K562 (cell line): ENCODE data around the gene KIAA1210. TPM values are rescaled to one million over a fixed set of nuclear protein-coding genes. Genes with fewer than 3 reads are reported as not detected.

ENCODE experiments used
- ATAC-seq: fragments of 200-7000 bp; cut with Tn5 transposase; 3 replicates; pipeline ENCODE4 v1.9.1; 2020; ENCODE audit warnings: moderate library complexity
- BruUV-seq: library from RNA; stranded (reverse); fragments of 400-500 nt; replicated peaks from 2 replicates; lab custom pipeline; 2021; lab: Mats Ljungman, UMichigan
- CTCF ChIA-PET: fragments of 300-600 bp; formaldehyde crosslinking; extraction: SDS; loops from one replicate; lab custom pipeline; 2021; ENCODE audit warnings: low intra/inter-chr PET ratio; lab: Yijun Ruan, JAX
- POLR2A ChIA-PET: fragments of 300-600, 350-650 bp; sonication (Branson Sonifier 250); formaldehyde crosslinking; extraction: SDS; loops from one replicate; lab custom pipeline; 2021; ENCODE audit warnings: antibody characterized with exemption, inconsistent platforms; lab: Yijun Ruan, JAX
- DNase-seq, 4 experiments: peaks; one replicate each; pipeline versions ENCODE4 v3.0.0 to v3.0.0-alpha.2; 2011 to 2018; ENCODE audit warnings: low spot score in 3 of 4, mixed read lengths in 3 of 4; ENCODE audit errors: extremely low read depth in 1 of 4
- FAIRE-seq: peaks from 2 replicates; lab custom pipeline; 2011; peaks lifted over from hg19 to GRCh38; lab: Jason Lieb, UNC
- H2AFZ ChIP-seq: 2 replicates; pipeline ENCODE4 v1.6.0; 2011; ENCODE audit warnings: low read depth, low read length, control low read depth, inconsistent platforms
- H3K27ac ChIP-seq: fragments of 200-600 bp; 3 replicates; pipeline ENCODE4 v1.8.0; 2011; ENCODE audit warnings: low read depth, mild to moderate bottlenecking, control low read depth, inconsistent platforms, low read length, moderate library complexity, mixed read lengths; ENCODE audit errors: extremely low read depth
- H3K27me3 ChIP-seq, 2 experiments: fragments of 300-600 bp in 1 of 2; 2 replicates in 1 of 2; 3 replicates in 1 of 2; pipeline versions ENCODE4 v1.6.0 to v1.8.0; 2011; ENCODE audit warnings: inconsistent platforms in 2 of 2, low read length in 2 of 2, mild to moderate bottlenecking in 1 of 2, mixed read lengths in 1 of 2, moderate library complexity in 1 of 2; ENCODE audit not compliant: control insufficient read depth in 2 of 2, insufficient read depth in 2 of 2
- H3K36me3 ChIP-seq: fragments of 300-600 bp; 3 replicates; pipeline ENCODE4 v1.8.0; 2011; ENCODE audit warnings: mild to moderate bottlenecking, low read length, inconsistent platforms; ENCODE audit not compliant: control insufficient read depth, insufficient read depth
- H3K4me1 ChIP-seq, 2 experiments: fragments of 200-600 bp in 1 of 2; replicated peaks in 1 of 2; 2 replicates in 1 of 2; 3 replicates in 1 of 2; pipeline versions ENCODE4 v1.5.1 to v1.8.0; 2011; ENCODE audit warnings: inconsistent platforms in 2 of 2, low read length in 2 of 2, mild to moderate bottlenecking in 1 of 2, mixed read lengths in 1 of 2, moderate library complexity in 1 of 2; ENCODE audit not compliant: control insufficient read depth in 2 of 2, insufficient read depth in 2 of 2
- H3K4me2 ChIP-seq: 2 replicates; pipeline ENCODE4 v1.6.1; 2011; ENCODE audit warnings: low read length, control low read depth, inconsistent platforms, mixed read lengths; ENCODE audit not compliant: insufficient read depth
- H3K4me3 ChIP-seq: fragments of 200-600 bp; sonication (generic), shearing (Covaris generic); 2 replicates; pipeline ENCODE4 v1.5.1; 2016; ENCODE audit warnings: control low read depth, inconsistent platforms
- H3K79me2 ChIP-seq: fragments of 200-600 bp; 3 replicates; pipeline ENCODE4 v1.8.0; 2011; ENCODE audit warnings: low read length, inconsistent platforms; ENCODE audit not compliant: control insufficient read depth, insufficient read depth
- H3K9ac ChIP-seq, 2 experiments: 2 replicates each; pipeline versions ENCODE4 v1.6.0 to v1.6.1; 2011; ENCODE audit warnings: low read depth in 2 of 2, low read length in 2 of 2, control low read depth in 1 of 2, inconsistent platforms in 1 of 2, mild to moderate bottlenecking in 1 of 2, mixed read lengths in 1 of 2; ENCODE audit not compliant: insufficient read depth in 1 of 2
- H3K9me1 ChIP-seq: one replicate; pipeline ENCODE4 v1.6.0; 2011; ENCODE audit warnings: inconsistent platforms, mild to moderate bottlenecking, low read length, moderate library complexity; ENCODE audit not compliant: control insufficient read depth, insufficient read depth
- H3K9me3 ChIP-seq: replicated peaks from 2 replicates; pipeline ENCODE4 v1.5.1; 2011; ENCODE audit warnings: low read depth, low read length, inconsistent platforms; ENCODE audit not compliant: control insufficient read depth, insufficient read depth
- H4K20me1 ChIP-seq: replicated peaks from 2 replicates; pipeline ENCODE4 v1.6.1; 2011; ENCODE audit warnings: low read length, inconsistent platforms, mixed read lengths; ENCODE audit not compliant: control insufficient read depth, insufficient read depth
- DNMT1 ChIP-seq: fragments of 450-650 bp; IDR thresholded peaks from 2 replicates; pipeline ENCODE4 v1.6.1; 2016; ENCODE audit warnings: antibody characterized with exemption, mild to moderate bottlenecking
- L3MBTL2 ChIP-seq: fragments of 450-650 bp; IDR thresholded peaks from 2 replicates; pipeline ENCODE4 v1.6.1; 2016; ENCODE audit warnings: mild to moderate bottlenecking, moderate library complexity
- MYNN ChIP-seq, 2 experiments: sonication (generic); formaldehyde crosslinking in 1 of 2; IDR thresholded peaks; 2 replicates each; pipeline versions ENCODE4 v1.5.0 to v1.6.1; 2016 to 2020; ENCODE audit warnings: antibody characterized with exemption in 1 of 2, missing genetic modification reagents in 1 of 2
- NR2C2 ChIP-seq, 2 experiments: fragments of 200-800 bp in 1 of 2; sonication (Bioruptor generic) in 1 of 2; sonication (generic) in 1 of 2; formaldehyde crosslinking in 1 of 2; IDR thresholded peaks; 2 replicates each; pipeline versions ENCODE4 v1.6.1 to v1.8.0; 2016 to 2022; ENCODE audit warnings: mild to moderate bottlenecking in 1 of 2, missing compliant biosample characterization in 1 of 2, missing genetic modification characterization in 1 of 2, missing genetic modification reagents in 1 of 2
- TAF9B ChIP-seq: fragments of 450-650 bp; IDR thresholded peaks from 2 replicates; pipeline ENCODE4 v1.6.1; 2018; ENCODE audit warnings: mild to moderate bottlenecking; ENCODE audit not compliant: partially characterized antibody
- YBX1 ChIP-seq: fragments of 450-650 bp; IDR thresholded peaks from 2 replicates; pipeline ENCODE4 v1.7.1; 2016; ENCODE audit warnings: mild to moderate bottlenecking
- WGBS: fragments of 100-300 bp; shearing (Covaris generic); methylation state at CpG from one replicate; pipeline ENCODE4 v1.1.6; 2016; ENCODE audit warnings: low coverage, mixed read lengths; ENCODE audit not compliant: insufficient coverage; ENCODE audit errors: missing lambda C conversion rate; 5-methylcytosine and 5-hydroxymethylcytosine counted together
- in situ Hi-C: fragments of 300-500 bp; cut with MboI; formaldehyde crosslinking; loops from 4 replicates; pipeline ENCODE4 v1.15.0; 2018; ENCODE audit warnings: inconsistent platforms, mixed read lengths
- intact Hi-C: fragments of 100-400 bp; cut with micrococcal nuclease; formaldehyde crosslinking; loops from 2 replicates; pipeline ENCODE4 v1.14.2; 2022
- polyA plus RNA-seq, 8 experiments: library from polyadenylated mRNA; depleted of rRNA in 4 of 8; stranded (reverse) in 5 of 8; unstranded in 3 of 8; fragments of >200 nt; fragmentation: Nextera tagmentation in 2 of 8; fragmentation: Illumina TruSeq in 1 of 8; extraction: Ambion mirVana in 2 of 8; extraction: Trizol in 1 of 8; gene quantifications; 2 replicates each; pipeline versions ENCODE4 v1.2.1 to v1.2.3, GENCODE V29; 2011 to 2014; ENCODE audit warnings: inconsistent platforms in 1 of 8, missing spikeins in 1 of 8
- total RNA-seq, 7 experiments: library from RNA; depleted of rRNA in 6 of 7; stranded (reverse); fragments of >200 nt in 6 of 7; fragmentation: Illumina TruSeq in 2 of 7; extraction: Trizol in 2 of 7; gene quantifications; 2 replicates each; pipeline versions ENCODE4 v1.2.1 to v1.2.3, GENCODE V29; 2011 to 2021; ENCODE audit warnings: low replicate concordance in 1 of 7
- TF ChIP-seq, protein P1 (sequence below): fragments of 450-650 bp; formaldehyde crosslinking; IDR thresholded peaks from 2 replicates; pipeline ENCODE4 v1.4.0; 2022; ENCODE audit warnings: missing genetic modification characterization

KIAA1210 gene
- total and polyA plus RNA-seq, 9 of the 15 experiments (the other 6 are each of a cell fraction or from before 2014, with no cell fraction given), result not detected

DNA sequence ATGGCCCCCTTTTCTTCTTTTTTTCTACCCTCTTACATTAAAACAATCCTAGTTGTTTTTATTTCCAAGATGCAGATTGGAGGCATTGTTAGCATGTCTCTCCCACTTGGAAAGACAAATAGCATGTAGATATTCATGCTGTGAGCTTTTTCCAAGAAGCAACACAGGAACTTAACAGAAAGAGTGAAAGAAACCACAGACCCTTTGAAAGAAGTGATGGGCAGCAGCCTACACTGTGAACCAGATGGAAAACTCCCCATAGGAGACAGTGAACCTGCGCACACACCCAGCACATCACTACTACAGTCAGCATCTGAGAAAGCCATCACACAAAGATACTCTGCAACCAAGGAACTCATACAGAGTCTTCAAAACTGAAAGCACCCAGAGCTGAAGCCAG lies 37.0 kb downstream of the KIAA1210 start (continued):
- TF ChIP-seq, protein P1, sequence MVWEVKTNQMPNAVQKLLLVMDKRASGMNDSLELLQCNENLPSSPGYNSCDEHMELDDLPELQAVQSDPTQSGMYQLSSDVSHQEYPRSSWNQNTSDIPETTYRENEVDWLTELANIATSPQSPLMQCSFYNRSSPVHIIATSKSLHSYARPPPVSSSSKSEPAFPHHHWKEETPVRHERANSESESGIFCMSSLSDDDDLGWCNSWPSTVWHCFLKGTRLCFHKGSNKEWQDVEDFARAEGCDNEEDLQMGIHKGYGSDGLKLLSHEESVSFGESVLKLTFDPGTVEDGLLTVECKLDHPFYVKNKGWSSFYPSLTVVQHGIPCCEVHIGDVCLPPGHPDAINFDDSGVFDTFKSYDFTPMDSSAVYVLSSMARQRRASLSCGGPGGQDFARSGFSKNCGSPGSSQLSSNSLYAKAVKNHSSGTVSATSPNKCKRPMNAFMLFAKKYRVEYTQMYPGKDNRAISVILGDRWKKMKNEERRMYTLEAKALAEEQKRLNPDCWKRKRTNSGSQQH (CRISPR knock-in tag), result no peak
- TF ChIP-seq DNMT1, result no peak
- TF ChIP-seq L3MBTL2, result no peak
- TF ChIP-seq TAF9B, result no peak

DNA sequence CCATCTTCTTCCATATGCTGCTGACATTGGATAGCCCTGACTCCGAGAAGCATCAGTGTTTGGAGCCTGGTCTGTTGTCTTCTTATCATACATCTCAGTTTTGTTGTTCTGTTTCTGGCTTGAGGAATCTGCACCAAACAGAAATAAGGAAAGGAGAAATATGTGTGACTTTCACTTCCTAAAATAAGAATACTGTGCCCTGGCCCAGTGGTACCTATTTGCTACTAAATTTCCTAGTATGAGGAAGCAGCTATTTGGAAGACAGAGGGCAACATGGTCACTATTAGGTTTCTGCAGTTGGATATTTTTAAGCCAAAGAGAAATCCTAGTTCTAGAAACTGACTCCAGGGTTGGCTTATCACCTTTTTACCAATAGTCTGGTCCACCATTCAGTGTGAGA lies 38.0 kb downstream of the KIAA1210 start:
- no peaks in the 10 kb centered on the region for H3K9me3 ChIP-seq
- no peaks in the 10 kb centered on the region for H4K20me1 ChIP-seq
- no peak for FAIRE-seq
- H3K36me3 ChIP-seq, result no peaks in the 10 kb centered on the region
- H3K4me2 ChIP-seq, result no peak overlapping the region
- no peak overlapping the region for H2AFZ ChIP-seq
- CTCF ChIA-PET, result no interaction called here
- H3K9me1 ChIP-seq, result no peaks in the 10 kb centered on the region
- ATAC-seq, result no peak
- H3K4me3 ChIP-seq, result no peak overlapping the region
- intact Hi-C loops, result no loop called here
- H3K27ac ChIP-seq, result no peak overlapping the region
- TF ChIP-seq MYNN (IDR thresholded peaks at IDR 0.05) (no peak), MYNN (CRISPR knock-in tag; IDR thresholded peaks at IDR 0.05) (no peak), NR2C2 (CRISPR knock-in tag; IDR thresholded peaks at IDR 0.05) (no peak), NR2C2 (tag; IDR thresholded peaks at IDR 0.05) (no peak), YBX1 (no peak)
- TF ChIP-seq, all 486 proteins: peak for 0
- Histone ChIP-seq H3K9ac (no peak overlapping the region), H3K27me3 (peaks cover 0 to 10% of the 10 kb centered on the region in 2 experiments; a peak in 3 of 5 replicates), H3K4me1 (no peaks in the 10 kb centered on the region), H3K79me2 (no peaks in the 10 kb centered on the region)
- no TSS peak for BruUV-seq
- DNase-seq, result no peak
- 0% methylated on average over 1 of the region's 1 CpG for WGBS
- in situ Hi-C loops, result no loop called here
- POLR2A ChIA-PET, result no interaction called here
